Nucleus accumbens (tissue), 56 donors: ENCODE measurements around the gene PDZD8.
"Not testable (repeated sequence)": the region's sequence is repeated elsewhere in the genome, so short reads cannot be mapped to it uniquely, and the experiment has no call there.

Source experiments
- DNase-seq, 56 donors: peaks; one replicate each; lab custom pipeline; 2025; lab: John Stamatoyannopoulos, UW

Gene PDZD8

DNA sequence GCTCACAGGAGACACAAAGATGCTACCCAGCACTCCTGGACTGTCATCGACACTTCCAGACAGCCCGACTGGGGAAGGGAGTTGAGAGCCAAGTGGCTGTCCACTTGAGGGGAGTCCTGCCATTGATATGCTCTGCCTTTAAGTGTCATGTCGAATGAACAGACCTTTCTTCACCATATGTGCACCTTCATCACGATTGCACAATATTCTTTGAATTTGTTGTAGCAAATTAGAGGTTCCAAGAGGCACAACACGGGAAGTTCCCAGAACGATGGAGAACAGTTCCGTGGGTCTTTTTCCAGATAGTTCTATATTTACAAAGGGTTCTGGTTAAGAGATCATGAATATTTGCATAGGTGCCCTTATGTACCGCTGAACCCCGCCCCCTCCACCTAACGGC, 118.3 kb downstream of the PDZD8 start:
- DNase-seq = no peak

DNA sequence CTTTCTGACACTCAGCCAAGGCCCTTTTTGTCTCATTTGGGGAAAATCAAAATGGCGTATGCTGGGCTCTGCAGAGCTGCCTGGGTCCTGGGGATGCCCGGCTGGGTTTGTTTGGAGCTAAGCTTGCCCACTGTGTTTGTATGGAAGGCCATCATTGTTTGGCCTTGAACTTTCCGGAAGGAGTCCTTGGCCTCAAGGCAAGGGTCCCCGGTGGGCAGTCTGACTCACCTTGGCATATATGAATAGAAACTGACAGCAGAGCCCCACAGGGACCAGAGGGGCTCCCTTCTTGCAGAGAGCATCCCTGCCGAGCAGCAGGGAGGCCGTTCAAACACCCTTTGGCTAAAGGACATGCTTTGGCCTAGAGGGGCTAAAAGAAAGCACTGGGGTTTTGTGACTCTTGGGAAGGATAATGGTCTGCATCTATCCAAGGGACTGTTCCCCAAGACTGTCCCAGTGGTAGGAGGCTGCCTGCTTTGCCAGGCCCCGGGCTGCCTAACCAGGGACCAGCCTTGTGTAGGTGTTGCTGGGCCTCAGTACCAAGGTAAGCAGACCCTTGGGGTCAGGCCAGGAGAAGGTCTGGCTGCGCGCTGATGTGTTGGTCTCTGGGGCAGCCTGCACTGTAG, 119.3 kb downstream of the PDZD8 start:
- no peak for DNase-seq

DNA sequence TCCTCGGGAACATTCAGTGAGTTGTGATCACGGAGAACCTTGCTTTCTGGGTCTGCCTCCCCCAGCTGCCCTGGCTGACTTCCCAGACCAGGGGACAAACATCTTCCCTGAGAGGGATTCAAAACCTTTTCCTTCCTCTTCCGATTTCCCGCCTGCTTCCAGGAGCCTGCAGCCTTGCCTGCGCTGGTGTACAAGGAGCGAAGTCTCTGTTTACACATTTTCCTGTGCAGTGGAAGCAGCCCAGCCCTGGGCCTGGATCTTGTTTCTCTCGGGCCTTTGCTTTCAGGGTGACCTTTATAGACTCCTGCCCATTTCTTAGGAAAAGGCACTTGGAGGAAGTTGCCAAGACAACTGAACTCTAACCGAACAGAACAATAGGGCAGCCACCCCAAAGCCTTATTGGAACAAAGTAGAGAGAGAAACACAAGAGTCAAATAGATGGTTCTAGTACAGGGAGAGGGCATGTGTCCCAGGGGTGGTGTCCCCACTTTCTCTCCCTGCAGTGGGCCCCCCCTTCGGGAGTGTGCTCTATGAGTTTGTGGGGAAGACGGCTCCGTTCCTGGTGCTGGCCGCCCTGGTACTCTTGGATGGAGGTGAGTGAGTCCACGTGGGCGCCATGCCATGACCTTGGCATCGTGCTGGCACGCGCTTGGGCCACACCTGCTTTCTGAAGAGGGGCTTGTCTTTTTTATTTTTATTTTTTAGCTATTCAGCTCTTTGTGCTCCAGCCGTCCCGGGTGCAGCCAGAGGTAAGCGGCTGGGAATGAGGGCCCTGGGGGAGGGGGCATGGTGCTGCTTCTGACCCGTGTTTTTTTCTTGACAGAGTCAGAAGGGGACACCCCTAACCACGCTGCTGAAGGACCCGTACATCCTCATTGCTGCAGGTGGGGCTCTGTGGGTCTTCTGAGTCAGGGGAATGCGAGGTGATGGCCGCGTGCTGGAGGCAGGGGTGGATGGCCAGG, 120.2 kb downstream of the PDZD8 start:
- DNase-seq = no peak

DNA sequence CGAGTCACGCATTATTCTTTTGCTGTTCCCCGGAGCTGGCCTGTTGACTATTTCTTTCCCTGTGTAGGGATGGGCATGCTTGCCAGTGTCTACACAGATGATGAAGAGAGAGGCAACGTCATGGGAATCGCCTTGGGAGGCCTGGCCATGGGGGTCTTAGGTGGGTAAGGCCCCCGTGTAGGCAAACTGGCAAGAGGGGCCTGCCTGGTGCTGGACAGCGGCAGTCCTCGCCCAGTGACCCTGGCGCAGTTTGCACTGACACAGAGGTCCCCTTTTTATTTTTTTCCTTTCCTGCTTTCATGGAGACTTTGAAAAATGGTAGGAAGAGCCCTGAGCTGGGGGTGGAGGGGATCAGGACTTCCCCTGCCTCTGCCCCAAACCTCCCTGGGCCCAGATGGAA, 120.9 kb downstream of the PDZD8 start:
- no peak for DNase-seq

DNA sequence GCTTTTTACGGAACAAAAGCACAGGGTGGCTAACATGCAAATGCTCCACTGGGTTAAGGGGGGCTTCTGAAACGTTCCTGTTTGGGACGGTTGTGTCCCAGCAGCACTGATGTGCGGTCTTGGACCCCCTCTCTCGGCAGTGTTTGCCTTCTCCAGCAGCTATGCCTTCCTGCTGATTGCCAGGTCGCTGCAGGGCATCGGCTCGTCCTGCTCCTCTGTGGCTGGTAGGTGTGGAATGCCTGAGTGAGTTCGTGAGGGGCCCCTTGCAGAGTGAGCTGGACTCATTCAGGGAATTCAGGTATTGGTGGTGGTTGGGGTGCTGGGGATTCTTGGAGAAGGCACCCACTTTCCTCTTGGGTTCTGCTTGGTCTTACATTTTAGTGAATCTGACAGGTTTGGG, 121.3 kb downstream of the PDZD8 start:
- no peak for DNase-seq

DNA sequence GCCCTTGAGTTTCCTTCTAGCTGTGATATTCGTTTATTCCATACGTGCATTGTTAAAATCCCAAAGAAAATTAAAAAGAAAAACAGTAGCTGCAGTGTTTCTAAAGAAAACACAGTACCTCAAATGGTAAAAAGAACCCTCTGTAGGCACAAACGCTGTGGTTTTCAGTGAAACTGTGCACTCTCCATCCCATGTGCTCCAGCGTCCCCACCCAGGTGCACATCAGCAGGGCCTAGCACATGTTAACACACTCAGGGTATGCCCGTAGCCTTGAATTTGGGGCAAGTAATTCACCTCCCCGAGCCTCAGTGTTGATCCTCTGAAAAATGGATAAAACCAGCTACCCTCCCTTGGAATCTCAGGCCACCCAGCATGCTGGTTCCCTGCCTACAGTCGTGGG, 124.8 kb downstream of the PDZD8 start:
- DNase-seq = no peak

DNA sequence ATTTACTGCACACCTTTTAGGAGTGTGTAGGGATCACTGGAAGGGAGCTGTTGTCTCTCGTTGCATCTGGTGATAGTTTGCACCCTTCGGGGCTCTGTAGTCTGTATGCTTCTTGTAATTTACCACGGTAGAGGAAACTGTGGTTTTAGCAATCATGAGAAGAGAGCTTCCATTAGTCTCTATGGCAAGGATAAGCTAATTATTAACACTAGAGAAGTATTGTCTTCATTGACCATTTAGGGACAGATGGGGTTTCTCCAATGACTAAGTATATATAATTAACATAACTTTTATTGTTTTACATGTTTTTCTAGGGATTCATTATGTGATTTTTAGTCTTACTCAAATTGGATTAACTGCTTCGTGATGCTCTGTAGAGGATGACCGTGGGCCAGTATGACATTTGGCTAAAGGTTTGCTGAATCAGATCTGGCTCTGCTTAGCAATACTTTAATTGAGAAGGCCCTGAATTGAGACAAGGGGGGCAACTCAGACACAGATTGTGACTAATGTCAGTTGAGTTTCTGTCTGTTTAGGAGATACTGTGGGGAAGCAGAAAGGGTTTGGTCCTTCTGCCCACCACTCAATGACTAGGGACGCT, 125.6 kb downstream of the PDZD8 start:
- no peak for DNase-seq

DNA sequence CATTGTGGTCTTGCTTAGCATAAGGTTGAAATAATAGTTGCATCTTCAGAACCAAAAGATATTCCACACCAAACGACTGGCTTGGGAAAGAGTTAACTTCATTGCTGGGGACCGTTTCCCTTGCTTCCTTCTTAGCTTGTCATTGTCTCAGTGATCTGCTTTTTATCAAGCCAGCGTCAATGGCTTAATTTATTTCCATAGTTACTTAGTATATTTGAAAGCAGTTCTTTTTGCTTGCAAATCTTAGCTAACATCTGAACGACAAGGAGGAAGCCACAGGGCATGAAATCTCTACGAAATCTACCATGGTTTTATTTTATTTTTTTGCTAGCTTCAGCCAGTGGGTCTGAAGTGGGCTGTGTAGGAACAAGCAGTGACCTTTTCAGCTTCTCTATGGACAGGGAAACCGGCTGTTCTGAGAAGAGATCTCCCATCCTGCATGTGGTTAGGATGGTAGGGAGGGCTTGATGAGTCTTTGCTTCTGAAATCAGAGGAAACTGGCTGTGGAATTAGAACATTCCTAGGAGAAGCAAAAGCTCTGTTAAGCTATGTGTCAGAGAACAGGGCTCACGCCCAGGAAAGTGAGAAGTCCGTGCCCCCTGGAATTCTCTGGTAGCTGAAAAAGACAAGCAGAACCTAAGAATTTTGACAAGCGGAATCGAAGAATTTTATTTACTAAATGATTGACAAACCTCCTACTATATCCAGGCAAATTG, 126.3 kb downstream of the PDZD8 start:
- DNase-seq = no peak

DNA sequence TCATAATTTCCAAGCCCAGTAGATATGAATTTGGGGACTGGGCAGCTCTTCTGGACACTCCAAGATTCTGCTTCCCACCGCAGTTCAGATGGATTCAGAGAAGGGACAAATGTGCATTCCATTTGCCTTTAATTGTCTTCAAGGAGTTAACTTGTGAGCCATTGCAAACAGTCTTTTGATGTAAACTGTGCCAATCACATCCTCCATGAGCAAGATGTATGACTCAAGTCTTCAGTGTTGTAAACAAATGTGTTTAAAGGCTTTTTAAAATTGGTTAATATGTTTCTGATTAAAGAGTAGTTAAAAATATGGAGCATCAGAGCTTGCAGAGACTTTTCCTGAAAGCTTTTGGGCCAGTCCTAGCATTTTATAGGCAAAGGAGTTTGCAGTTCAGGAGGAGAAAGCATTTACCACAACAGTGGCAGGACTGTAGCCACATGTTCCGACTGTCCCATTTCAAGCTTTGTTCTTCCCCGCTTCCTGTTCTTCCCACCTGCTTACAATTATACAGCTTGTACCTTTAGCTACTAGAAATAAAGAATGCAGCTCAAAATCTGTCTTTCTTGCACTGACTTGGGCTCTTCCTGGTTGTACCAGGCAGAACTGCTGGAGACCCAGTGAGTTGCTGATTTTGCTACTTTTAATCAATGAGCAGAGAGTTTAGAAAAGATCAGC, 128.1 kb downstream of the PDZD8 start:
- DNase-seq = no peak

DNA sequence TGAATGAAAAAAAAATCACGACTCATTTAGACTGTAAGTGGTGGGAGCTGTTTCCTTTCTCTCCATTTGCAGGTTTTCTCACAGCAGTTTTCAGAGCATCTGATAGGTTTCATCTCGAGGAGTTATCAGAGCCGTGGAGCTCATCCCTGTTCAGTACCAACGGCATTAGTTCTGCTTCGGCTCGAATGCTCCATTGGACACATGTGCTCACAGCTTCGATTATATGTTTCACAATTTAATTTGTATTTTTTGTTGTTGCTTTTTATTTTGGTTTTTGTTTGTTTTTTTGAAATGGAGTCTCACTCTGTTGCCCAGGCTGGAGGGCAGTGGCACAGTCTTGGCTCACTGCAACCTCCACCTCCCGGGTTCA, 132.8 kb downstream of the PDZD8 start:
- no peak for DNase-seq

DNA sequence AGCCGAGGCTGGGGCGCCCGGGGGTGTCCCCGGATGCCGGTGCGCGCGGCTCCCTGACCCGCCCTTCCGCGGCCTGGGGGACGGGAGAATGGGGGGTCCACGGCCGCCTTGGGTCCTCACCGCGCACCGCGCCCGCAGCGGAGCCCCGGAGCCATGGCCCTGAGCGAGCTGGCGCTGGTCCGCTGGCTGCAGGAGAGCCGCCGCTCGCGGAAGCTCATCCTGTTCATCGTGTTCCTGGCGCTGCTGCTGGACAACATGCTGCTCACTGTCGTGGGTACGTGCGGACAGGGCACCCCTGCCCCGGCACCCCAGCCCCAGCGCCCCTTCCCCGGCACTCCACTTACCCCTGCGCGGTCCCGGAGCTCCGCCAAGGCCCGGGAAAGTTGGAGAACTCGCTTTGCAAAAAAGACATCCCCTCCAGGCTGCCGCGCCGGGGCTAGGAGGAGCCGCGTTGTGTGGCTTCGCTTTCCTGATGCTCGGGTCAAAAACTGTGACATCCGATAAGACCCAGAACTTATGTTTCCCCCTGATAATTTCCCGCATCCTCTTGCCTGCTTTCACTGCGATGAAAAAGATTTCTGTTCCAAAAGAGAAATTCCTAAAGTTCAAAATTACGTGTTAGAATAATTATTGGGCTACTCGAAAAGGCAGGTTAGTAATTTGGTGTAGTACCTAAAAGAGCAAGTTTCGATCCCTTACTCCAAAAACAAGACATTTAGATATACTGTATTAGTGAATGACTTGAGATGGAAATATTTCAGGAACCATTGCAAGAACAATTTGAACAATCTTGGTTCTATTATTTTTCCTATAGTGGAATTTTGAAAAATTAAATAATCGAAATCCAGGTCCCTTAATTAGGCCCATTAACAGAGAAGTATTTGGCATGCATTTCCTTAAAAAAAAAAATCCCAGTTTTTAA, 133.4 kb downstream of the PDZD8 start:
- DNase-seq = no peak

DNA sequence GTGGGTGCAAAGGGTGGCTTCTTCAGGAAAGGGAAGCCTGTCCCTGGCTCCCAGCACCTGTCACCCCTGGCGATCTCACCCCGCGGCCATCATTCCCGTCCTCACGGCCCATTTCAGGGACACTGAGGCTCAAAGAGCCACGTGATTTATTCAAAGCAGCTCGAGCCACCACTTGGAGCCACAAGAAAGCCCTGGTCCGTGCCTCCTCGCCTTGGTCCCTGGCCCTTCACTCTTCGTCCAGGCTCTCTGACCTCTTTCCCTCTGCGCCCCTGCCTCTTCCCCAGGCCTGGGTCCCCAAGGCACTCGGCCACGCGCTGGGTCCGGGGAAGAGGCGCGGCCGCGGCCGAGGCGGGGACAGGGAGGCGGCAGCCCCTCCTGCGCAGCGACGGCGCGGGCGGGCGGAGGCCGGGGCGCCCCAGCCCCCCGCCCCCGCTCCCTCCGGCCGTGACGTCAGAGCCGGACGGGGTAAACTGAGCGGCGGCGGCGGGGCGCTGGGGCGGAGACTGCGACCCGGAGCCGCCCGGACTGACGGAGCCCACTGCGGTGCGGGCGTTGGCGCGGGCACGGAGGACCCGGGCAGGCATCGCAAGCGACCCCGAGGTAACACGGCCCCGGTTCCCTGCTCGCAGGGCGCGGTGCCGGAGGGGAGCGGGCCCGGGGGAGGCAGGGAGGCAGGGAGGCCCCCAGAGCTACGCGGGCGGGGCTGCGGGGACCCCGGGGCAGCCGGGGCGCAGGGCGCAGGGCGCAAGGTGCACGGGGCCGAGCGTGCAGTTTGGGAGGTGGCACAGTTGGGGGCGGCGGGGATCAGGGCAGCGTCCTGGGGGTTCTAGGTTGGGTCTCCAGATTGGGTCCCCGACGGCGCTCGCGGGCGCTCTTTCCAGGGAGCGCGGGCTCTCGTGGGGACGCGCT, 134.4 kb downstream of the PDZD8 start, which contains the start of gene SLC18A2:
SLC18A2 (plus strand) TSS at position 494 of the 909 bp plus-strand sequence. CDS start 580 bp downstream, outside the sequence.
- DNase-seq = no peak

DNA sequence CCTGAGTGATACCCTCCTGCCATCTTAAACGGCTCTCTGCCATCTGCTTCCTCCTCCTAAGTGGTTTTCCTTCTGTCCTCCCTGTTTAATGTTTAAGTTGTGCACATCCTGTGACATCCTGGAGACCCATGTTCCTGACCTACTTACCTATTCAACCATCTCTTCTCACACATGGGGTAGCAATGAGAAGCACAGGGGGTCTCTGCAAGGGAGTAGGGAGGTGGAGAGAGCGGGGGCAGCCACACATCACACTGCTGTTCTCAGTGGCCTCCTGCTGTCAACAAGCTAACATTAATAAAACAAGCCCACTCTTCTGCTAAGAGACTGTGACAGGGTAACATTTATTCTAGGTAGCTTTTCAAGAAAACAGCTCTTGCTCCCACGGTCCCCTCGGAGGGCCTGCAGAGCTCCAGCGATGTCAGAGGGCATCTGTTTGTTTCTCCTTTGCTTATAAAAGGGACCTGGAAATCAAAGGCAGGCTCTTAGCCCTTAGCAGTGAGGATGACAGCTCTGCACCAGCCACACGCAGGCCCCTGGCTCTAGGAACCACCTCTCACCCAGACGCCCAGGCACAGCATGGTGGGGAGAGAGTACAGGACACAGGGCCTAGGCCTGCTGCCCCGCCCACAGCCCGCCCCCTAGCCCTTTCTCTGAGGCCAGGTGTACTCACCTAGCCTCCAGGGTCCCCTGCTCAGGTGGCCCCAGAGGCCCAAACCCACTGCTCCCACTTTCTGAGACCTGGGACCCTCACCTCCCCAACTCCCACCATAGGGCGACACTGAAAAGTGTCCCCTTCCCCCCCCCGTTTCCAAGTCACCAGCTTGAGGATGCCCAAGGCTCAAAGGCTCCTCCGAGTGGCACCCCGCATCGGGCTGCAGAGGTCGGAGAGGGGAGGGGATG, 135.3 kb downstream of the PDZD8 start:
- DNase-seq = no peak

DNA sequence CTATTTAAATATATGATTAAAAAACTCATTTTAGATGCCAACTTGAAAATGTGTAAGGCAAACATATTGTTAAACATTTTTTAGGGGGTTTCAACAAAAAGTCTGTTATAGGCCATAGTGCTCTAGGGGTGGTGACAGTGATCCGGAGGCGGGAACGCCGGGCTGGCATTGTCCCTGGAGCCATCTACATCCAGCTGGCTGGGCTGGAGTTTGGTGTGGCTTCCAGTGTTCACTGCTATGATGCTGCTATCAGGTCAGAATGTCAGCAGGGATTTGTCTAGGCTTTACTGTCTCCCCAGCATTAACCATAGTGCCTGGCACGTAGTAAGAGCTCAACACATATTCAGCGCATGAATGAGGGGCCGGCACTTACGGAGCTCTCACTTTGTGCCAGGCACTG, 136.2 kb downstream of the PDZD8 start:
- no peak for DNase-seq

DNA sequence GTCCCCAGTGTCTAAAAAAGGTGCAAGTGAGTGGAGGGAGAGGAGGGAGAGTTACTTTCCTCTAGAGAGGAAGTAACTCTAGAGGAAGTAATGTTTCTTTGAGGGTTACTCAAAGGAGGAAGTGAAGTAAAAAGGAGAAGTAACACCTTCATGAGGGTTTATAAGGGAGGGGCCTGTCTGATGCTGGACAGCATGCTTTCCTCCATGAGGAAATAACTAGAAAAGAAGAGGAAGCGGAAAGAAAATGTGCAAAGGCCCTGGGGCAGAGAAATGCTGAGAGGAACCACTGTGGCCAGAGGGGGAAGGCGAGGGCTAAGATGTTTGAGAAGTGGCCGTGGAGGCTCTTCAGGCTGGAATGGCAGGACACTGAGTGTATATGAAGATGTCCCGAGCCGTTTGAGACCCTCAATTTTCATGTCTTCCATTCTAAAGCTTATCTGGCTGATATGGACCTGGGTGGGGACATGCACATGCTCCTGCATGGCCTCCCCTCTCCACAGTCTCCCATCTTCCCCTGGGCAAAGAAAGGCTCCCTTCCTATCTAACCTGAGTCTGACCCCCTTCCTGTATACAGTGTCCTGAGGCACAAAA, 137.7 kb downstream of the PDZD8 start:
- no peak for DNase-seq

DNA sequence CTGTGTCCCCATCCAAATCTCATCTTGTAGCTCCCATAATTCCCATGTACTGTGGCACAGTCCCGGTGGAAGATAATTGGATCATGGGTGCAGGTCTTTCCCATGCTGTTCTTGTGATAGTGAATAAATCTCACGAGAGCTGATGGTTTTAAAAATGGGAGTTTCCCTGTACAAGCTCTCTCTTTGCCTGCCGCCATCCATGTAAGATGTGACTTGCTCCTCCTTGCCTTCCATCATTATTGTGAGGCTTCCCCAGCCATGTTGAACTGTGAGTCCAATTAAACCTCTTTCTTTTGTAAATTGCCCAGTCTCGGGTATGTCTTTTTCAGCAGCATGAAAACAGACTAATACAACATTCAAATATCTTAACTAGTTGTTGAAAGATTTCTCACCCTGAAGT, 145.1 kb downstream of the PDZD8 start:
- DNase-seq = not testable (repeated sequence)

DNA sequence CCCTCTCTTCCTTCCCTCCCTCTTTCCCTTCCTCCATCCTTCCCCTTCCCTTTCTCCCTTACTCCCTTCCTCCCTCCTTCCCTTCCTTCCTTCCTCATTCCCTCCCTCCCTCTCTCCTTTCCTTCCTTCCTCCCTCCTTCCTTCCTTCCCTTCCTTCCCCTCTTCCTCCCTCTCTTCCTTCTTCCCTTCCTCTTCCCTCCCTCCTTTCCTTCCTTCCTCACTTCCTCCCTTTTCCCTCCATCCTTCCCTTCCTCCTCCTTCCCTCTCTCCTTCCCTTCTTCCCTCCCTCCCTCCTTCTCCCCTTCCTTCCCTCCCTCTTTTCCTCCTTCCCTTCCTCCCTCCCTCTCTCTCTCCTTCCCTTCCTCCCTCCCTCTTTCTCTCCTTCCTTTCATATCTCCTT, 147.0 kb downstream of the PDZD8 start:
- DNase-seq = no peak
